Measurements from ENCODE around the gene BAG5. TPM values are rescaled to one million over a fixed set of nuclear protein-coding genes. Genes with fewer than 3 reads are reported as not detected.

The BAG5 gene
- total and polyA plus RNA-seq, 2 donors (not counting 1 experiment from before 2014, with no cell fraction given), result 7.4 to 31.6 TPM

DNA sequence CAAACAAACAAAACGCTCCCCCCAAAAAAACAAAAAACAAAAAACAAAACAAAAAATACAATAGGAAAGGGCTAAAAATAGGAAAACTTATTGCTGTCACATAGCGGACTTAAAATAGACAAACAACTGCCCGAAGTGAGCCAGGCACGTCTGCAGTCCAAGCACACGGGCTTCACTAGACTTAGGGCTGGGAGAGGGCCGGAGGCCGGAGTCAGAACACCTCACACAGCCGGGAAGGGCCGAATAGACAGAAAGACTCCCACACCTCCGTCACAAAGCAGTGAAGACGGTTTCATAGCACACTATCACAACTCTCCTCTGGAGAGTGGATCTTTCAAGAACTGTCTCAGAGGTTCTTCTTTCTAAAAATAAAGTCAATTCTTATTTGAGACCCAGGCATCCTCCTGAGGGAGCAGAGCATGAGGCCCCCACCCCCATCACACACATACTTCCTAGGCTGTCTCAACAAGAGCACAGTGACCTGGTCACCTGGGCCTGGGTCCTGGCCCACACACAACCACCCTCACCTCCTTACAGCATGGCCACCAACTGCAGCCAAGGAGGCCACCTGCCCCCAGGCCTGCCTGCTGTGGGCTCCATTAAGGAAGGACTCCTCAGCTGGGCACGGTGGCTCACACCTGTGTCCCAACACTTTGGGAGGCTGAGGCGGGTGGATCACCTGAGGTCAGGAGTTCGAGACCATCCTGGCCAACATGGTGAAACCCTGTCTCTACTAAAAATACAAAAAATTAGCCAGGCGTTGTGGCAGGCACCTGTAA lies 6.7 kb downstream of the BAG5 start:
- ChIA-PET POLR2A (interaction anchor here (0.5 kb wide), 1 partner anchor 90 kb away, joined by 3 read pairs; no protein-coding TSS in a partner anchor), CTCF (interaction anchor here (1.5 to 1.8 kb wide), 2 partner anchors 37 to 57 kb away, joined by 3 to 6 read pairs; no protein-coding TSS in a partner anchor)
- intact Hi-C loops (cut with micrococcal nuclease), result no loop called here
- Histone ChIP-seq H3K4me1 (ENCODE audit: control insufficient read depth in 2 of 2, insufficient read depth in 2 of 2, low read length in 2 of 2) (peaks cover 4 to 5% of the 10 kb centered on the region in 2 donors), H3K9ac (ENCODE audit: low read length) (no peak overlapping the region), H3K36me3 (replicated peaks in 1 of 2; ENCODE audit: control extremely low read depth in 1 of 2, control insufficient read depth in 1 of 2, extremely low read depth in 1 of 2, insufficient read depth in 2 of 2, low read length in 1 of 2) (peaks cover 0 to 37% of the 10 kb centered on the region in 2 experiments), H2AFZ (ENCODE audit: insufficient read depth, low read depth, low read length, poor library complexity, severe bottlenecking) (no peak overlapping the region), H4K20me1 (ENCODE audit: control insufficient read depth, insufficient read depth, low read length, poor library complexity, severe bottlenecking) (peaks cover 48% of the 10 kb centered on the region), H3K27ac (ENCODE audit: low read length in 2 of 2) (no peak overlapping the region), H3K79me2 (ENCODE audit: control insufficient read depth, insufficient read depth, low read length) (peaks cover 80% of the 10 kb centered on the region), H3K9me3 (ENCODE audit: control extremely low read depth in 1 of 3, control insufficient read depth in 2 of 3, insufficient read depth in 1 of 3, low read length in 2 of 3) (no peaks in the 10 kb centered on the region), H3K4me2 (replicated peaks; ENCODE audit: low read depth, low read length, poor library complexity, severe bottlenecking) (no peak overlapping the region), H3K27me3 (replicated peaks in 1 of 4; ENCODE audit: control extremely low read depth in 1 of 4, control insufficient read depth in 3 of 4, insufficient read depth in 4 of 4, low read length in 3 of 4) (no peaks in the 10 kb centered on the region), H3K4me3 (ENCODE audit: control extremely low read depth in 1 of 5, extremely low read depth in 1 of 5, insufficient read depth in 1 of 5, low read depth in 2 of 5, low read length in 4 of 5) (no peak overlapping the region)
- Mint-ChIP-seq H3K9me3 (ENCODE audit: insufficient read depth) (no peaks in the 10 kb centered on the region), H3K27me3 (no peaks in the 10 kb centered on the region), H3K27ac (no peak overlapping the region), H3K4me3 (no peak overlapping the region), H3K4me1 (peaks cover 35% of the 10 kb centered on the region)
- DNase-seq, result no peak
- WGBS (ENCODE audit: insufficient coverage), result 97% methylated on average over 9 of the region's 15 CpGs
- TF ChIP-seq, protein P1, sequence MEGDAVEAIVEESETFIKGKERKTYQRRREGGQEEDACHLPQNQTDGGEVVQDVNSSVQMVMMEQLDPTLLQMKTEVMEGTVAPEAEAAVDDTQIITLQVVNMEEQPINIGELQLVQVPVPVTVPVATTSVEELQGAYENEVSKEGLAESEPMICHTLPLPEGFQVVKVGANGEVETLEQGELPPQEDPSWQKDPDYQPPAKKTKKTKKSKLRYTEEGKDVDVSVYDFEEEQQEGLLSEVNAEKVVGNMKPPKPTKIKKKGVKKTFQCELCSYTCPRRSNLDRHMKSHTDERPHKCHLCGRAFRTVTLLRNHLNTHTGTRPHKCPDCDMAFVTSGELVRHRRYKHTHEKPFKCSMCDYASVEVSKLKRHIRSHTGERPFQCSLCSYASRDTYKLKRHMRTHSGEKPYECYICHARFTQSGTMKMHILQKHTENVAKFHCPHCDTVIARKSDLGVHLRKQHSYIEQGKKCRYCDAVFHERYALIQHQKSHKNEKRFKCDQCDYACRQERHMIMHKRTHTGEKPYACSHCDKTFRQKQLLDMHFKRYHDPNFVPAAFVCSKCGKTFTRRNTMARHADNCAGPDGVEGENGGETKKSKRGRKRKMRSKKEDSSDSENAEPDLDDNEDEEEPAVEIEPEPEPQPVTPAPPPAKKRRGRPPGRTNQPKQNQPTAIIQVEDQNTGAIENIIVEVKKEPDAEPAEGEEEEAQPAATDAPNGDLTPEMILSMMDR (IDR thresholded peaks at IDR 0.05), result no peak
- TF ChIP-seq EZH2 (IDR thresholded peaks at IDR 0.05; ENCODE audit: borderline replicate concordance, insufficient read depth, low read depth, low read length, poor library complexity, severe bottlenecking), result no peak
- no peak for ATAC-seq (ENCODE audit: low read depth)

DNA sequence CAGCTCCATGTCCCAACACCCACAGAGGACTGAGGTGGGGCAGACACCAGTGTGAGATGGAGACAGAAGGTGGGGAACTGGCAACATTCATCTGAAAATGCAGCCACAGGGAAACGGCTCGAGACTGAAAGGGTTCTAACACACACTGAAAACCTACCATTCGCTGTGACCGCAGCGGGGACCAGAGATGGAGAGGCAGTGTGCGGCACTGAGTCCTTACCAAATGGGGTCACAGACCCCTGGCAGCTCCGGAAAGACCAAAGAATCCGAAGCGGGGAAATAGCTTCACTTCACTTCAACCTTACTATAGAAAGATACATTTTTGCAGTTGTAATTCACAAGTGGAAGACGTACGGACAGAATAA lies 9.6 kb downstream of the BAG5 start:
- Histone ChIP-seq H3K9me3 (ENCODE audit: control extremely low read depth in 1 of 3, control insufficient read depth in 2 of 3, insufficient read depth in 1 of 3, low read length in 2 of 3) (no peaks in the 10 kb centered on the region), H3K27ac (ENCODE audit: low read length in 2 of 2) (no peak overlapping the region), H3K27me3 (replicated peaks in 1 of 4; ENCODE audit: control extremely low read depth in 1 of 4, control insufficient read depth in 3 of 4, insufficient read depth in 4 of 4, low read length in 3 of 4) (no peaks in the 10 kb centered on the region), H3K79me2 (ENCODE audit: control insufficient read depth, insufficient read depth, low read length) (peaks cover 64% of the 10 kb centered on the region), H4K20me1 (ENCODE audit: control insufficient read depth, insufficient read depth, low read length, poor library complexity, severe bottlenecking) (peaks cover 30% of the 10 kb centered on the region), H3K36me3 (replicated peaks in 1 of 2; ENCODE audit: control extremely low read depth in 1 of 2, control insufficient read depth in 1 of 2, extremely low read depth in 1 of 2, insufficient read depth in 2 of 2, low read length in 1 of 2) (peaks cover 0 to 12% of the 10 kb centered on the region in 2 experiments), H3K4me1 (ENCODE audit: control insufficient read depth in 2 of 2, insufficient read depth in 2 of 2, low read length in 2 of 2) (no peaks in the 10 kb centered on the region), H3K9ac (ENCODE audit: low read length) (no peak overlapping the region), H3K4me3 (ENCODE audit: control extremely low read depth in 1 of 5, extremely low read depth in 1 of 5, insufficient read depth in 1 of 5, low read depth in 2 of 5, low read length in 4 of 5) (no peak overlapping the region), H3K4me2 (replicated peaks; ENCODE audit: low read depth, low read length, poor library complexity, severe bottlenecking) (no peak overlapping the region), H2AFZ (ENCODE audit: insufficient read depth, low read depth, low read length, poor library complexity, severe bottlenecking) (no peak overlapping the region)
- Mint-ChIP-seq H3K9me3 (ENCODE audit: insufficient read depth) (no peaks in the 10 kb centered on the region), H3K4me3 (no peak overlapping the region), H3K27ac (no peak overlapping the region), H3K27me3 (no peaks in the 10 kb centered on the region), H3K4me1 (peaks cover 14% of the 10 kb centered on the region)
- ChIA-PET CTCF (interaction anchor here (2.0 kb wide), 1 partner anchor 34 kb away, joined by 6 read pairs; no protein-coding TSS in a partner anchor), POLR2A (no interaction called here)
- ATAC-seq (ENCODE audit: low read depth) (no peak), DNase-seq (no peak)
- TF ChIP-seq, protein P1 (IDR thresholded peaks at IDR 0.05), result no peak
- TF ChIP-seq EZH2 (IDR thresholded peaks at IDR 0.05; ENCODE audit: borderline replicate concordance, insufficient read depth, low read depth, low read length, poor library complexity, severe bottlenecking), result no peak
- WGBS (ENCODE audit: insufficient coverage), result 96% methylated on average over 9 of the region's 11 CpGs
- intact Hi-C loops (cut with micrococcal nuclease), result no loop called here

Data from B cell (primary cell).